Esophagus muscularis mucosa (tissue), 4 donors: ENCODE measurements around the gene CASP1. TPM values are rescaled to one million over a fixed set of nuclear protein-coding genes. Genes with fewer than 3 reads are reported as not detected.
"Not testable (repeated sequence)": the region's sequence is repeated elsewhere in the genome, so short reads cannot be mapped to it uniquely, and the experiment has no call there.

Source experiments
- DNase-seq: peaks from one replicate; pipeline ENCODE4 v3.0.0-alpha.2; 2017; ENCODE audit errors: extremely low spot score
- H3K27ac ChIP-seq, 4 donors: fragments of 200-600 bp; sonication (generic); replicated peaks in 1 of 4; 1 replicate in 3 of 4; 2 replicates in 1 of 4; pipeline ENCODE4 v1.5.1; 2016 to 2019; ENCODE audit warnings: mild to moderate bottlenecking in 1 of 4
- H3K27me3 ChIP-seq, 4 donors: fragments of 200-600 bp; sonication (generic); one replicate each; pipeline versions ENCODE4 v1.5.1 to v1.6.0; 2016 to 2019
- H3K36me3 ChIP-seq, 4 donors: fragments of 200-600 bp; sonication (generic); one replicate each; pipeline ENCODE4 v1.5.1; 2016 to 2019
- H3K4me1 ChIP-seq, 4 donors: fragments of 200-600 bp; sonication (generic); one replicate each; pipeline ENCODE4 v1.5.1; 2016 to 2019
- H3K4me3 ChIP-seq, 4 donors: fragments of 200-600 bp; sonication (generic); 1 replicate in 2 of 4; 2 replicates in 2 of 4; pipeline ENCODE4 v1.5.1; 2016 to 2019; ENCODE audit warnings: mild to moderate bottlenecking in 4 of 4, moderate library complexity in 1 of 4
- H3K9me3 ChIP-seq, 4 donors: fragments of 200-600 bp; sonication (generic); 1 replicate in 3 of 4; 2 replicates in 1 of 4; pipeline ENCODE4 v1.5.1; 2016 to 2019
- CTCF ChIP-seq, 3 experiments: fragments of 200-600 bp in 2 of 3; fragments of 450-650 bp in 1 of 3; sonication (generic) in 2 of 3; IDR thresholded peaks; one replicate each; pipeline ENCODE4 v1.5.1; 2017 to 2019; ENCODE audit warnings: antibody characterized with exemption in 3 of 3, mild to moderate bottlenecking in 2 of 3, moderate library complexity in 1 of 3
- EP300 ChIP-seq: sonication (generic); formaldehyde crosslinking; IDR thresholded peaks from one replicate; pipeline ENCODE4 v1.6.1; 2017; ENCODE audit warnings: antibody characterized with exemption
- POLR2A ChIP-seq: fragments of 450-650 bp; IDR thresholded peaks from one replicate; pipeline ENCODE4 v1.6.1; 2017; ENCODE audit warnings: antibody characterized with exemption, moderate library complexity, mild to moderate bottlenecking, low read depth
- POLR2AphosphoS5 ChIP-seq, 2 donors: sonication (generic); formaldehyde crosslinking; IDR thresholded peaks; one replicate each; pipeline ENCODE4 v1.6.1; 2017; ENCODE audit warnings: antibody characterized with exemption in 2 of 2
- whole genome bisulfite sequencing: methylation state at CpG from one replicate; pipeline ENCODE4 v1.1.5; 2018; 5-methylcytosine and 5-hydroxymethylcytosine counted together
- intact Hi-C: fragments of 100-400 bp; cut with DNase I; formaldehyde crosslinking; loops from one replicate; pipeline ENCODE4 v1.15.1; 2023
- total RNA-seq, 4 donors: library from RNA; depleted of rRNA; stranded (reverse); fragments of >200 nt; gene quantifications; one replicate each; pipeline versions ENCODE4 v1.1.0 to v1.2.1, GENCODE V29; 2016

Gene CASP1
- total RNA-seq, 4 donors from 2014 or later = 3.7 to 11.1 (median 8.0) TPM

- H3K4me3 ChIP-seq = no peak overlapping the region
- no peaks in the 10 kb centered on the region for H3K36me3 ChIP-seq
- intact Hi-C loops = no loop called here
- H3K4me1 ChIP-seq = no peaks in the 10 kb centered on the region
- H3K9me3 ChIP-seq = no peaks in the 10 kb centered on the region
- TF ChIP-seq POLR2AphosphoS5 (IDR thresholded peaks at IDR 0.05) (no peak), POLR2A (no peak), EP300 (no peak)
- H3K27me3 ChIP-seq = no peaks in the 10 kb centered on the region
- H3K27ac ChIP-seq = no peak overlapping the region
- WGBS = 92% methylated on average over 2 of the region's 2 CpGs
- DNase-seq = no peak
These were observed 39.2 kb upstream of the CASP1 start for GRCh38 chr11:105074166-105074530.

GRCh38 chr11:105073456-105074165 is 38.7 kb upstream of the CASP1 start:
- H3K27ac ChIP-seq = no peak overlapping the region
- intact Hi-C loops = no loop called here
- TF ChIP-seq POLR2A = no peak
- no peak for TF ChIP-seq CTCF (IDR thresholded peaks at IDR 0.05)
- TF ChIP-seq EP300 = no peak
- TF ChIP-seq POLR2AphosphoS5 (IDR thresholded peaks at IDR 0.05) = no peak
- no peak for DNase-seq
- no peak overlapping the region for H3K4me3 ChIP-seq
- no peaks in the 10 kb centered on the region for H3K9me3 ChIP-seq
- no peaks in the 10 kb centered on the region for H3K27me3 ChIP-seq
- H3K4me1 ChIP-seq = no peaks in the 10 kb centered on the region
- H3K36me3 ChIP-seq = no peaks in the 10 kb centered on the region
- 100% methylated on average over 1 of the region's 1 CpG for WGBS

- intact Hi-C loops, DNase-seq, H3K27me3 ChIP-seq, H3K9me3 ChIP-seq, H3K4me1 ChIP-seq, H3K27ac ChIP-seq, H3K4me3 ChIP-seq, H3K36me3 ChIP-seq: not testable (repeated sequence)
- 79% methylated on average over 2 of the region's 2 CpGs for WGBS
These were observed 37.1 kb upstream of the CASP1 start for GRCh38 chr11:105072080-105072479.

GRCh38 chr11:105071089-105071732 is 36.3 kb upstream of the CASP1 start:
- Histone ChIP-seq H3K36me3 (no peaks in the 10 kb centered on the region), H3K4me1 (no peaks in the 10 kb centered on the region), H3K4me3 (no peak overlapping the region), H3K9me3 (no peaks in the 10 kb centered on the region), H3K27ac (no peak overlapping the region), H3K27me3 (no peaks in the 10 kb centered on the region)
- 80% methylated on average over 4 of the region's 4 CpGs for WGBS
- intact Hi-C loops = no loop called here
- TF ChIP-seq CTCF (IDR thresholded peaks at IDR 0.05) (no peak), EP300 (no peak), POLR2AphosphoS5 (IDR thresholded peaks at IDR 0.05) (no peak), POLR2A (no peak)
- DNase-seq = no peak

GRCh38 chr11:105070306-105070705 is 35.4 kb upstream of the CASP1 start:
- Histone ChIP-seq H3K36me3 (no peaks in the 10 kb centered on the region), H3K4me1 (no peaks in the 10 kb centered on the region), H3K27me3 (no peaks in the 10 kb centered on the region), H3K4me3 (no peak overlapping the region), H3K9me3 (no peaks in the 10 kb centered on the region), H3K27ac (no peak overlapping the region)
- 86% methylated on average over 4 of the region's 4 CpGs for WGBS
- no peak for TF ChIP-seq POLR2A
- TF ChIP-seq CTCF (IDR thresholded peaks at IDR 0.05) = no peak
- TF ChIP-seq EP300 = no peak
- no peak for TF ChIP-seq POLR2AphosphoS5 (IDR thresholded peaks at IDR 0.05)
- DNase-seq = no peak
- intact Hi-C loops = no loop called here

GRCh38 chr11:105069749-105070148 is 34.8 kb upstream of the CASP1 start:
- DNase-seq, H3K27me3 ChIP-seq, H3K4me3 ChIP-seq, H3K27ac ChIP-seq, intact Hi-C loops, H3K36me3 ChIP-seq, H3K4me1 ChIP-seq, H3K9me3 ChIP-seq: not testable (repeated sequence)
- WGBS = 94% methylated on average over 2 of the region's 2 CpGs

- intact Hi-C loops, H3K4me3 ChIP-seq: not testable (repeated sequence)
These were observed 28.4 kb upstream of the CASP1 start for GRCh38 chr11:105063245-105063941.

More at GRCh38 chr11:105063245-105063941, 28.4 kb upstream of the CASP1 start:
- H3K36me3 ChIP-seq, DNase-seq, H3K9me3 ChIP-seq, H3K4me1 ChIP-seq, H3K27me3 ChIP-seq: not testable (repeated sequence)
- 62% methylated on average over 9 of the region's 9 CpGs for WGBS
- H3K27ac ChIP-seq = peak overlapping the region in 1 of 4 donors; percentile 3
